Measurements from ENCODE around the gene TNFRSF14.

Gene TNFRSF14

GRCh38 chr1:2597441-2598328 lies 41.5 kb downstream of the TNFRSF14 start:
- DNase-seq (ENCODE audit: low read depth in 1 of 2, low spot score in 1 of 2): no peak

DNA sequence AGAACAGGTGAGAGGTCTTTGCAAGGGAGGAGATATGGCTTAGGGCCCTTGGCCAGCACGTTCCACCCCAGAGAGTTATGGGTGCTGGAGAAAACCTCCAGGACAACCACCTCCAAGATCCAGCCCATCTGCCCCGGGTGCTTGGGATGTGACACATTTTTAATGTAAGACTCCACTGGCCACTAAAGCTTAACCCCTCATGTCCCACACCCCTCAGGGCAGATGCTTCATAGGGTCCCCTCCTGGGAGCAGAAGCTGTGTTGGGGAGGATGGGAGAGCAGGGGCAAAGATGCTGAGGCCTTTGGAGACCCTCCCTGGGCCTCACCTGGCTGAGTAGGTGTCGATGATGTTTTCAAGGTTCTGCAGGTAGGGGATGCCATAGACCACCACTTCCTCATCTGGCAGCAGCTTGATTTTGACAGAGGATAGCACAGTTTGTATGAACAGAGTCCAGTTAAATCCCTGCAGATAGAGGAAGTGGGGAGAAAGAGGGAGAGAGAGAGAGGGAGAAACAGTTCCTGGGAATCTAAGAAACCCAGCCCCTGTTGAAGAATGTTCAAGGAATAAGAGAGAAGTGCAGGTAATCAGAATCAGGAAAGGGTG lies 42.3 kb downstream of the TNFRSF14 start:
- no peak for DNase-seq (ENCODE audit: low read depth in 1 of 2, low spot score in 1 of 2)

- DNase-seq (ENCODE audit: low read depth in 1 of 2, low spot score in 1 of 2): no peak
Measured at GRCh38 chr1:2601721-2602303, 45.6 kb downstream of the TNFRSF14 start.

- DNase-seq (ENCODE audit: low read depth in 1 of 2, low spot score in 1 of 2): no peak
Measured at GRCh38 chr1:2602311-2602835, 46.2 kb downstream of the TNFRSF14 start.

DNA sequence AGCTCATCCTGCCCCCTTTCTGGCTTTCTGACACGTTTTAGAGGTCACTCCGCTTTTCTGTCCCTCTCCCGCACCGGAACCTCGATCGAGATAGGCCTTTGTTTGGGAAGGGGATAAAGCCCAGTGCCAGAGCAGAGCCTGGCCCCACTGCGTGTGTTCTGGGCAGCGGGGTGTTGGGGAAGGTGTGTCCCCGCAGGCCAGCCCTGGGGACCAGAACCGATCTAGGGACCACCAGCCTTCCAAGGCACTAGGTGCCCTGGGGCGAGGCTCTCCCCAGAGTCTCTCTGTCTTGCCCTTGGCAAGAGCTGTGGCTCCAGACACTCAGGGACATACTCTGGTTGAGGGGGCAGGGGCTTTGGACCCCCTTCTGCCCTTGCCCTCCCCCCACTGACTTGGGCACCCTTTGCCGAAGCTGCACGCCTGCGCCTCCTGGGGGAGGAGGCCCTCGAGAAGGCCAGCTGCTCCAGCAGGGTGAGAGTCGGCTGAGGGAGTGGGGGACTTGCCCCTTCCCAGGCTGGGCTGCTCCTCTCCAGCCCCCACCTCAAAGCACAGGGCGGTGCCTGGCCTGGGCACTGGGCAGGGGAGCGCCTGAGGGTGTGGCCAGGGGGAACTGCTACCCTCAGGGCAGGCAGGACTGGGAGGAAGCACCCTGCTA lies 46.8 kb downstream of the TNFRSF14 start:
- DNase-seq (ENCODE audit: low read depth in 1 of 2, low spot score in 1 of 2): no peak

DNA sequence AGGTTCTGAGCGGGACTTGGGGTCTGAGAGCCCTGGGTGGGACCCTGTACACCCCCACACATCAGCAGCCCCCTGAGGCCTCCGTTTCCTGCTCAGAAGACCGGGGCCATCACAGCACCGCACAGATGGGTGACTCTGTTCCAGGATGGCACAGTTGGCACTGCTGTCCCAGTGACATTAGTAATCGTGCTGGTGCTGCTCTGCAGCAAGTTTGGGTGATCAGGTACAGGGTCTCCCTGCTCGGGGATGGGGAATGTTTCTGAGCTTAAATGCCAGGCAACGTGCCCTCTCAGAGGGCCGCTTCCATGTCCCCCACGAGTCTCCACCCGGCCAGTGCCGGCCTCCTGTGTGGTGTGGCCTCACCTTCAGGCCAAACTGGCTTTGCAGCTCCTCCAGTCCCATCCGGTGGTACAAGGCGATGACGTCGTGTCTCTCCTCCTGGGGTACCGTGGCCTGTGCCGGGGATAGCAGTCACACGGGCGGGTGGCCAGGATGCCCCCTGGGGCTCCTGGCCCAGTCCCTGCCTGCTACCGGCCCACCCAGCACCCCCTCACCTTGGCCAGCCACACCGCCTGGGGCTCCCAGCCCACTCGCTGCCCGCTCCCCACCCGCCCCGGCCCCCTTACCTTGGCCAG lies 47.5 kb downstream of the TNFRSF14 start:
- DNase-seq (ENCODE audit: low read depth in 1 of 2, low spot score in 1 of 2): no peak

DNA sequence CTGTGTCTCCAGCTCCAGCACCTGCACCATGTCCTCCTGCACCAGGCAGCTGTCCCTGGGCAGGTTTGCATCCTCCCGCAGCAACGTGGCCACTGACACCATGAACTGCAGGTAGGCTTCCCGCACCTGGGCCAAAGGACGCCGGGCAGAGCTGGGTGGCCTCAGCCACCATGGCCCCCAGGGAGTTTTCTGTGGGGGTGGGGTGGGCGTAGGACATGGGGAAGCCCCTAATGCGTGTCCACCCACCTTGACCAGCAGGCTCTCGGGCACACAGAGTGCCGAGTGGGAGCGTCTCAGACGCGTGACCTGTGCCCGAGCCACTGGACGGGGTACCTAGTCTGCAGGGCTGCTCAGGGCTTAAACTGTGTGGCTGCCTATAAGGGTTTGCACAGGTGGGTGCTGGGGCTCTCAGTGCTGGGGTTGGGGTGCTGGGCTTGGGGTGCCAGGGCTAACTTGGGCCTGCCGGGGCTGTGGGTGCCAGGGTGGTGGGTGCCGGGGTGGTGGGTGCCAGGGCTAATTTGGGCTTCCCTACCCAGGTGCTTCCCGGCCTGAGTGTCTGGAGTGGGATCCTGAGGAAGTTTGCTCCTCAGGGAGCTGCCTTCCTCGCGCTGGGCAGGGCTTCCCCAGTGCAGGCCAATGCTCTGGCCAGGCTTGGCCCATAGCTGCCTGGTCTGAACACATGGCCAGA lies 48.1 kb downstream of the TNFRSF14 start:
- no peak for DNase-seq (ENCODE audit: low read depth in 1 of 2, low spot score in 1 of 2)

GRCh38 chr1:2604844-2605508 lies 48.8 kb downstream of the TNFRSF14 start:
- no peak for DNase-seq (ENCODE audit: low read depth in 1 of 2, low spot score in 1 of 2)

- DNase-seq (ENCODE audit: low read depth in 1 of 2, low spot score in 1 of 2): no peak
Measured at GRCh38 chr1:2605509-2606395, 49.6 kb downstream of the TNFRSF14 start.

GRCh38 chr1:2606396-2606880 lies 50.3 kb downstream of the TNFRSF14 start:
- DNase-seq (ENCODE audit: low read depth in 1 of 2, low spot score in 1 of 2): no peak

DNA sequence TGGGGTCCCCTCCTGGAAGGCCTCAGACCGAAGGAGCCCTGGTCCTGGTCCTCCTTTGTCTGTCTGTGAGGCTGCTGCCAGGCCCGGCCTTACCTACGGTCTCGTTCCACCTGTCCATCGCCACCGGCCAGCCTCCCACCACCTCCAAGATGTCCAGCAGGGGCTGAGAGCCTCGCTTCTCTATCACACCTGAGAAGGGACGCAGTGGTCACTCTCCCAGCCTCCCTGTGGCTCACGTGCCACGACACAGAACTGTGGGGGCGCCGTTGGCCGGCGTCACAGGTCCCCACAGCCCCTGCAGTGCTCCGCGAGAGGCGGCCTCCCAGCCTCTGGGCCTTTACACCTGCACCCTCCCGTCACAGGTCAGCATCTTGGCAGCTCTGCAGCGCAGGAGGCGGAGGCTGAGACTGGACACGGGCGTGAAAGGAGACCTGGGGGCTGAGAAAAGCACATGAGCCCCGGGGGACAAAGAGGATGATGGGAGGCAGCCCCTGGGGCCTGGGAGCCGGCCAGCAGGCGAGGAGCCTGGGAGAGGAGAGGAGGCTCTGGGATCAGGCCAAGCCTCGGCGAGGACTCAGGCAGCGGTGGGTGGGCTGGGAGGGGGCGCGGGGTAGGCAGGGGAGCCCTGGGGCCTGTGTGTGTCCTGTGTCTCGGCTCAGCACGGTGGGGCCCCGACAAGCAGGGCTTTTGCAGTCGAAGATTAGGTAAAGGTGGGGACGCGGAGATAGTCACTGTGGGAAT lies 50.9 kb downstream of the TNFRSF14 start:
- DNase-seq (ENCODE audit: low read depth in 1 of 2, low spot score in 1 of 2): no peak

DNA sequence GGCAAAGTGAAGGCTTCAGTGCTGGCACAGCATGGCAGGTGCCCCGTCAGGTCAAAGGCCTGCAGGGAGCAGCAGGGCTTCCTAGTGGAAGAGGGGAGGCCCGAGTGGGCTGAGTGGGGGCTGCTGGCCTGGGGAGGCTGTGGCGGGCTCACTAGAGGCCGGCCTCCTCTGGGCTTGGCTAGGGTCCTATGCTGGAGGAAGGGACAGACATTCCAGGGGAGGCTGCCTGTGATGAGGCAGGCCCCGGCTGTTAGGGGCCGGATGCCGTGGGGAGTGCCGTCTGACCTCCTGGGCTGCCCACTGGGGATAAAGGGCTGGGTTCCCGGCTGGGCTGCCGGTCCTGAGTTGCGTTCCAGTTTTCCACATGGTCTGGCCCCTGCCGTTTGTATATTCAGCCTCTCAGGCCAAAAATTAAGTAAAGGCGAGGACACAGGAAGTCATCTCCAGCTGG lies 51.5 kb downstream of the TNFRSF14 start:
- DNase-seq (ENCODE audit: low read depth in 1 of 2, low spot score in 1 of 2): no peak

DNA sequence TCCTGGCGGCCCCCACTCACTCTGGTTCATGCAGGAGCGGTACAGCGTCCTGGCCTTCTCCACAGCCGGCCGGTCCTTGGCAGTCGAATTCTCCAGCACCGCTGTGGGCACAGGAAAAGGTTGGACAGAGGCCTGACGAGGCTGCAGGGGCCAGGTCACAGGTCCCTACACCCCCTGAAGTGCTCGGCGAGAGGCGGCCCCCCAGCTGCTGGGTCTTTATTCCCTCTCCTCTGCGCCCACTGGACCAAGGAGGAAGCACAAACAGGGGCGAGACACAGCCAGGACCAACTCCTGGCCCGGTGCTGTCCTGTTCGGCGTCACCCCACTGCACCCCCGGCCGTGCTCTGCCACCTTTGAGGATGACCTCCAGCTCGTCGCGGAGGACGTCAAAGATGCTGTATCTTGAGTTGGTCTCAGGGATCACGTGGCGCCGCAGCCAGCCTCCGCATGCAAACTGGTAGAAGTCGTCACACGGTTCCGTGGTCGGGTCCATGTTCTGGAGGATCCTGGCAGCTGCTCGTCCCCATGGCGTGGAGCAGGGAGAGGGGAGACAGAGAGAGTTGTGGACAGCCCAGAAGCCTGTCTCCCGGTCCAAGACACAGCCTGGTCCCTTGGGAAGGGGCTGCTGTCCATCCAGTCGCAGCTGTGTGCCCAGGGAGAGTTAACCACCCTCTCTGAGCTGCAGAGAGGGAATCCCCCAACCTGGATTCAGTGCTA lies 53.3 kb downstream of the TNFRSF14 start:
- DNase-seq (ENCODE audit: low read depth in 1 of 2, low spot score in 1 of 2): no peak

DNA sequence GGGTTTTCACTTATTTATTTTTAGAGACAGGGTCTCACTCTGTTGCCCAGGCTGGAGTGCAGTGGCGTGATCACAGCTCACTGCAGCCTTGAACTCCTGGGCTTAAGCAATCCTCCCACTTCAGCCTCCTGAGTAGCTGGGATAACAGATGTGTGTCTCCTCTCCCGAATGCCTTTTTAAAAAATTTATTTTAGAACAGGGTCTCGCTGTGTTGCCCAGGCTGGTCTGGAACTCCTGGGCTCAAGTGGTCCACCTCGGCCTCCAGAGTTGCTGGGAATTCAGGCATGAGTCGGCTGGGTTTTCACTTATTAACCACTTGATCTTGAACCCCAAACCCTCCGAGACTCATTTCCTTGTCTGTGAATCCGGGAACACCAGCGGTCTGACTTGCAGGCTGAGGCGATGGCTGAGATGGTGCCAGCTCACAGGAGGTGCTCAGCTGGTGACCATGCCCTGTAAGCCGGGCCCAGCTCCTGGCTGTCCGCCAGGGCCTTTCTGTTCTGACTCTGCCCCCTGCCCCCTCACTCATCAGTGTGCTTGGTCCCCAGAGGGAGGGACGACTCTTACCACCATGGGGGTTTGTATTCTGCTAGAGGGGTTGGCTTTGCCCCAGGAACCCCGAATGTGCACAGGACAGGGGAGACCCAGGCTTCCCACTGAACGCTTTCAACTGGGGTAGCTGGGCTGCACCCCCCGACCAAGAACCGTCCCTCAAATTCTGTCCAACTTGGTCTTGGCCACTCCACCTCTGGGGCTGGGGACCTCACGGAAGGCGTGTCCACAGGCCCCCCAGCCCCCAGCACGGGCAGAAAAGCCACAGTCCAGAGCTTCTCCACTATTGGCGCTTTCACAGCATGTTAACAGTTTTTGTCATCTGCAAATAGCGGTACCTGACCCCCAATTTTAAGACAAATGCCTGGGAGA lies 54.1 kb downstream of the TNFRSF14 start:
- DNase-seq (ENCODE audit: low read depth in 1 of 2, low spot score in 1 of 2): no peak

DNA sequence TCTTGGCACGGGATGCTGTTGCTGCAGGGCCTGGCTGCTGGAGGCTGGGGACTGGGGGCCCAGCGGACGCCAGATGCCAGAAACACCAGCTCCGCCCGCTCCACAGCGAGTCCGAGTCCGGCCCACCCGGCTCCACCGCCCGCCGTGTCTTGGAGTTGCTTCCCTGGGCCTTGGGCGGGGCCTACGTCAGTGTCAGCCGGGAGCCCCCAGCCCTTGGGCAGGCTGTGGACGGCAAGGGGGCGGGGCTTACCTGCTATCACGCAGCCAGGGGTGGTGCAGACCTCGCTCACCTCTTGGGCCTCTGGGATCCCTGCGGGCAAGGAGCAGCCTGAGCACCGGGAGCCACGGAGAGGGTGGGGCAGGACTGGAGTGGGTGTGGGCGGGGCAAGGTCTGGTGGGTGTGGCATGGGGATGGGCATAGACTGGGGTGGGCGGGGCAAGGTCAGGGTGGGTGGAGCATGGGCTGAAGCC lies 54.9 kb downstream of the TNFRSF14 start:
- no peak for DNase-seq (ENCODE audit: low read depth in 1 of 2, low spot score in 1 of 2)
